Measurements from ENCODE around the gene ABHD8. TPM values are rescaled to one million over a fixed set of nuclear protein-coding genes. Genes with fewer than 3 reads are reported as not detected.

Gene ABHD8
- total and polyA plus RNA-seq, 8 donors, result 4.9 to 28.1 (median 10.9) TPM

- WGBS, 5 donors, result 4 to 12% (median 9%) methylated on average over 9 to 12 of the region's 12 CpGs
- Histone ChIP-seq H3K27me3 (peaks cover 0 to 56% (median 0%) of the 10 kb centered on the region in 3 donors), H3K4me3 (no peak overlapping the region), H3K4me1 (peaks cover 0 to 29% (median 18%) of the 10 kb centered on the region in 4 donors), H3K27ac (peak overlapping the region in 4 of 5 donors; percentile 52 to 77 (median 62)), H3K36me3 (no peaks in the 10 kb centered on the region), H3K9me3 (no peaks in the 10 kb centered on the region)
- intact Hi-C loops (cut with DNase I; ENCODE audit: low total_unique reads), result loop anchor here (5.0 kb wide), 1 partner anchor 39 kb away; no protein-coding TSS in a partner anchor
- peak in 1 of 2 donors; percentile 82 for DNase-seq
- no peak for TF ChIP-seq POLR2A (IDR thresholded peaks at IDR 0.05)
- peak in 2 of 3 donors; percentile 30 to 59 for TF ChIP-seq POLR2AphosphoS5 (IDR thresholded peaks at IDR 0.05)
- TF ChIP-seq CTCF (IDR thresholded peaks at IDR 0.05), result no peak
- TF ChIP-seq EP300 (IDR thresholded peaks at IDR 0.05), result no peak
These were observed 45.5 kb upstream of the ABHD8 start for GRCh38 chr19:17348700-17349099.

- H3K4me3 ChIP-seq, result no peak overlapping the region
- H3K4me1 ChIP-seq, result peaks cover 0 to 29% (median 16%) of the 10 kb centered on the region in 4 donors
- WGBS, 5 donors, result 60 to 75% (median 74%) methylated on average over 2 of the region's 2 CpGs
- no peaks in the 10 kb centered on the region for H3K9me3 ChIP-seq
- DNase-seq, result no peak
- peak overlapping the region in 4 of 5 donors; percentile 52 to 77 (median 62) for H3K27ac ChIP-seq
- TF ChIP-seq POLR2A (IDR thresholded peaks at IDR 0.05), result no peak
- no peak for TF ChIP-seq EP300 (IDR thresholded peaks at IDR 0.05)
- no peak for TF ChIP-seq POLR2AphosphoS5 (IDR thresholded peaks at IDR 0.05)
- TF ChIP-seq CTCF (IDR thresholded peaks at IDR 0.05), result no peak
- intact Hi-C loops (cut with DNase I; ENCODE audit: low total_unique reads), result loop anchor here (5.0 kb wide), 1 partner anchor 39 kb away; no protein-coding TSS in a partner anchor
- no peaks in the 10 kb centered on the region for H3K36me3 ChIP-seq
- peaks cover 0 to 51% (median 0%) of the 10 kb centered on the region in 3 donors for H3K27me3 ChIP-seq
These were observed 44.7 kb upstream of the ABHD8 start for GRCh38 chr19:17347877-17348276.

- intact Hi-C loops (cut with DNase I; ENCODE audit: low total_unique reads), result loop anchor here (5.0 kb wide), 1 partner anchor 40 kb away; no protein-coding TSS in a partner anchor
- TF ChIP-seq CTCF (IDR thresholded peaks at IDR 0.05) (no peak), EP300 (IDR thresholded peaks at IDR 0.05) (no peak), POLR2AphosphoS5 (IDR thresholded peaks at IDR 0.05) (no peak), POLR2A (IDR thresholded peaks at IDR 0.05) (no peak)
- H3K4me1 ChIP-seq, result peaks cover 0 to 29% (median 15%) of the 10 kb centered on the region in 4 donors
- no peak overlapping the region for H3K4me3 ChIP-seq
- 21 to 36% (median 25%) methylated on average over 6 of the region's 6 CpGs for WGBS, 5 donors
- peak overlapping the region; percentile 24 to 77 (median 59) for H3K27ac ChIP-seq
- peaks cover 0 to 46% (median 0%) of the 10 kb centered on the region in 3 donors for H3K27me3 ChIP-seq
- H3K9me3 ChIP-seq, result no peaks in the 10 kb centered on the region
- H3K36me3 ChIP-seq, result peaks cover 0 to 3% (median 1%) of the 10 kb centered on the region in 4 donors
- peak in 1 of 2 donors; percentile 51 for DNase-seq
These were observed 44.1 kb upstream of the ABHD8 start for GRCh38 chr19:17347361-17347760.

GRCh38 chr19:17346109-17346671 is 43.0 kb upstream of the ABHD8 start:
- H3K4me3 ChIP-seq, result no peak overlapping the region
- 10 to 16% (median 14%) methylated on average over 24 of the region's 24 CpGs for WGBS, 5 donors
- H3K27me3 ChIP-seq, result peaks cover 0 to 34% (median 0%) of the 10 kb centered on the region in 3 donors
- intact Hi-C loops (cut with DNase I; ENCODE audit: low total_unique reads), result loop anchor here (5.0 kb wide), 1 partner anchor 41 kb away; no protein-coding TSS in a partner anchor
- peak overlapping the region in 4 of 5 donors; percentile 54 to 77 (median 62) for H3K27ac ChIP-seq
- no peaks in the 10 kb centered on the region for H3K9me3 ChIP-seq
- peaks cover 0 to 29% (median 15%) of the 10 kb centered on the region in 4 donors for H3K4me1 ChIP-seq
- DNase-seq, result peak; percentile 82 to 87
- TF ChIP-seq CTCF (IDR thresholded peaks at IDR 0.05), result peak in 5 of 7 experiments; percentile 81 to 97 (median 95)
- no peak for TF ChIP-seq POLR2A (IDR thresholded peaks at IDR 0.05)
- TF ChIP-seq POLR2AphosphoS5 (IDR thresholded peaks at IDR 0.05), result peak in 1 of 3 donors; percentile 27
- H3K36me3 ChIP-seq, result peaks cover 0 to 15% (median 12%) of the 10 kb centered on the region in 4 donors
